NB4 (cell line): Measurements from ENCODE around the gene SLC10A3.

ENCODE experiments used
- POLR2A ChIP-seq: IDR thresholded peaks from 2 replicates; pipeline ENCODE4 v1.6.1; 2011; ENCODE audit warnings: mild to moderate bottlenecking; ENCODE audit not compliant: insufficient read length; ENCODE audit errors: extremely low read depth
- TF ChIP-seq, protein P1 (sequence below): IDR thresholded peaks from one replicate; pipeline ENCODE4 v1.5.1; 2012; ENCODE audit warnings: low read depth, low read length
- TF ChIP-seq, protein P2 (sequence below): IDR thresholded peaks from 2 replicates; pipeline ENCODE4 v1.6.1; 2011; ENCODE audit warnings: low read depth, low read length

DNA sequence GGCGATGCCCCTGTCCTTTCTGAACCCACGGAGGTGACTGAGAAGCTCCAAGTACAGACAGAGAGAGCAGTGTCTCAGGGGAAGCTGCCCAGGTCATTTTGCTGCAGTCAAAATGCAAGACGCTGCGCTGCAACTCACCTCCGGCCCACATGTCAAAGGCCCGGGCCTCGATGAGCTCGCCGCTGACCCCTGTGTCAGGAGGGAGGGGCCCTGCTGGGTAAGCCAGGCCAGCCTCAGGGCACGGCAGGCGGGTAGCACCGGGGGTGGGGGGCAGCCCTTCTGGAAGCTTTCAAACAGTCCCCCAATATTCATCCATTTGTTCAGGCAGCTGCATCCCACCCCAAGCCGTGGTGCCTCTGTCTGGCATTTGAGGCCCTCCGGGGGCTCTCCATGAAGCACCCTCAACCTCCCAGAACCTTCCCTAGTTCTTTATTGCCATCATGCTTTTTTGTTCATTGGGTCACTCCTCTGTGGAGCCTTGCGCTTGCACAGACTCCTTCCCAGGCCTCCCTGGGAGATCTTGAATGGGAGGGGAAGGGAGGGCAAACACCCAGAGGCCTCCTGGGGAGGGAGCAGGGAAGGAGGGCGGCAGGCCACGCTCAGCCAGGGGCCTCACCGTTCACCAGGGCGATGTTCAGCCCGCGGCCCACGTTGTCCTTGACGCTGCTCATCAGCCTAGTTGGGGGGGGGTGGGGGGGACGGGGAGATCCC is 17.4 kb upstream of the SLC10A3 start:
- TF ChIP-seq POLR2A = no peak
- TF ChIP-seq, protein P1, sequence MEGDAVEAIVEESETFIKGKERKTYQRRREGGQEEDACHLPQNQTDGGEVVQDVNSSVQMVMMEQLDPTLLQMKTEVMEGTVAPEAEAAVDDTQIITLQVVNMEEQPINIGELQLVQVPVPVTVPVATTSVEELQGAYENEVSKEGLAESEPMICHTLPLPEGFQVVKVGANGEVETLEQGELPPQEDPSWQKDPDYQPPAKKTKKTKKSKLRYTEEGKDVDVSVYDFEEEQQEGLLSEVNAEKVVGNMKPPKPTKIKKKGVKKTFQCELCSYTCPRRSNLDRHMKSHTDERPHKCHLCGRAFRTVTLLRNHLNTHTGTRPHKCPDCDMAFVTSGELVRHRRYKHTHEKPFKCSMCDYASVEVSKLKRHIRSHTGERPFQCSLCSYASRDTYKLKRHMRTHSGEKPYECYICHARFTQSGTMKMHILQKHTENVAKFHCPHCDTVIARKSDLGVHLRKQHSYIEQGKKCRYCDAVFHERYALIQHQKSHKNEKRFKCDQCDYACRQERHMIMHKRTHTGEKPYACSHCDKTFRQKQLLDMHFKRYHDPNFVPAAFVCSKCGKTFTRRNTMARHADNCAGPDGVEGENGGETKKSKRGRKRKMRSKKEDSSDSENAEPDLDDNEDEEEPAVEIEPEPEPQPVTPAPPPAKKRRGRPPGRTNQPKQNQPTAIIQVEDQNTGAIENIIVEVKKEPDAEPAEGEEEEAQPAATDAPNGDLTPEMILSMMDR = no peak
- TF ChIP-seq, protein P2, sequence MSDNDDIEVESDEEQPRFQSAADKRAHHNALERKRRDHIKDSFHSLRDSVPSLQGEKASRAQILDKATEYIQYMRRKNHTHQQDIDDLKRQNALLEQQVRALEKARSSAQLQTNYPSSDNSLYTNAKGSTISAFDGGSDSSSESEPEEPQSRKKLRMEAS = no peak
